GM12872 (cell line): ENCODE data around the gene ROBO2.

ENCODE experiments used
- TF ChIP-seq, protein P1 (sequence below): IDR thresholded peaks from 3 replicates; pipeline ENCODE4 v1.5.1; 2011; ENCODE audit warnings: low read depth, mild to moderate bottlenecking, low read length, moderate library complexity; ENCODE audit not compliant: insufficient read depth

The ROBO2 gene

DNA sequence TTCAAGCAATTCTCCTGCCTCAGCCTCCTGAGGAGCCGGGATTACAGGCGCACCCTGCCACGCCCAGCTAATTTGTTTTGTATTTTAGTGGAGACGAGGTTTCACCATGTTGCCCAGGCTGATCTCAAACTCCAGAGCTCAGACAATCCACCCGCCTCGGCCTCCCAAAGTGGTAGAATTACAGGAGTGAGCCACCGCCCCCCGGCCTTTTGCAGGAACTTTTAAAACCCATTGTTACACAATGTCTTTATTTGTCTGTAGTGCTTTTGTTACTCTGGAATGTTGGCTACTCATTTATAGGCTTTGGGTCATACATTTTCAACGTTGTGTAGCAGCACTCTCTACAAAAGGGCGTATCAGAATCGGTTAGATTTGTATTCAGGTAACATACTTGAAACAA, 499.1 kb downstream of the ROBO2 start:
- TF ChIP-seq, protein P1, sequence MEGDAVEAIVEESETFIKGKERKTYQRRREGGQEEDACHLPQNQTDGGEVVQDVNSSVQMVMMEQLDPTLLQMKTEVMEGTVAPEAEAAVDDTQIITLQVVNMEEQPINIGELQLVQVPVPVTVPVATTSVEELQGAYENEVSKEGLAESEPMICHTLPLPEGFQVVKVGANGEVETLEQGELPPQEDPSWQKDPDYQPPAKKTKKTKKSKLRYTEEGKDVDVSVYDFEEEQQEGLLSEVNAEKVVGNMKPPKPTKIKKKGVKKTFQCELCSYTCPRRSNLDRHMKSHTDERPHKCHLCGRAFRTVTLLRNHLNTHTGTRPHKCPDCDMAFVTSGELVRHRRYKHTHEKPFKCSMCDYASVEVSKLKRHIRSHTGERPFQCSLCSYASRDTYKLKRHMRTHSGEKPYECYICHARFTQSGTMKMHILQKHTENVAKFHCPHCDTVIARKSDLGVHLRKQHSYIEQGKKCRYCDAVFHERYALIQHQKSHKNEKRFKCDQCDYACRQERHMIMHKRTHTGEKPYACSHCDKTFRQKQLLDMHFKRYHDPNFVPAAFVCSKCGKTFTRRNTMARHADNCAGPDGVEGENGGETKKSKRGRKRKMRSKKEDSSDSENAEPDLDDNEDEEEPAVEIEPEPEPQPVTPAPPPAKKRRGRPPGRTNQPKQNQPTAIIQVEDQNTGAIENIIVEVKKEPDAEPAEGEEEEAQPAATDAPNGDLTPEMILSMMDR: no peak

DNA sequence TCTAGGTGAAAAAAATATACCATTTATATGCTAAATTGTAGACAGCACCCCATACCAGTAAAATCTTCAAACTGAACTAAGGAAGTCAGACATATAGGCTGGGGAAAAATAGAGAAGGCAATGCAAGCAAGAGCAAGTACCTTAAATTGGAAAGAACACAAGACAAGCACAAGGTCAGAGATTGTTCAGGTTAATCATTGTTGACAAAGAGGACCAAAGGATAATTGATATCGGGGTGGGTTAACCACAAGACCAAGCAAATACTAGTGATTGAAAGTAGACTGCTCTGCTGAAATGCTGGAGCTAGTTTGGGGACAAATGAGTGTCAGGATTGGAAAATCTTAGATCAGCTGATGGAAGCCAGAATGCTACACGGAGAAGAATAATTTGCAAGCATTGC, 499.8 kb downstream of the ROBO2 start:
- TF ChIP-seq, protein P1: no peak

DNA sequence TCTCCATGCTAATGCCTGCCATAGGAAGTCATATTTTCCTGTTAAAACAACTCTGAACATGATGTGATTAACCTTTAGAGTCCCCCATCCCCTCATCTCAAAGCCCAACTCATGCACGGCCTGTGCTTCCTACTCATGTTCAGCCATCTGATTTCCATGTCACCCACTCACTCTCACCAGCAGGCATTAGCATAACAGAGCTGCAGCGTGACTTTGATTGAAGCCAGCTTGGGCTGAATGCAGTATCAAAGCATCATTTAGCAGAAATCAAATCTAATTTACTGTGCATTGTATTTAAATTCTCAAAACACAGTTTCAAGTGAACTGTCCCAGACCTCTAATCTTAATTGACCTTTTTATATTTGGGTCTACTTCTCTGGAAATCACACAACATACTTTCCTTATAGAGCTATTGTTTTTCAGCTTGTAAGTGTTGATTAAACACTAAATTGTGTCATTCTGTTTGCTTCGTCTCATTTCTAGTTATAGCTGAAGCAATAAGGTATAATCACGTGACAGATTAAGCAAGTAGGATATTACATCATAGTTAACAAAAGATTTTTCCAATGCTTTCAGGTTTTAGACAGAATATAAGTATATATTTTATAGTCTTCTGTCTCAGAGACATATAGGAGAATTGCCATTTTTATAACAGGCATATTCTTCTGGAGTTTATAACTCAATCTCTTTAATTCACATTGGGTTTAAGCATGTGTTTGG, 501.5 kb downstream of the ROBO2 start:
- TF ChIP-seq, protein P1: no peak

DNA sequence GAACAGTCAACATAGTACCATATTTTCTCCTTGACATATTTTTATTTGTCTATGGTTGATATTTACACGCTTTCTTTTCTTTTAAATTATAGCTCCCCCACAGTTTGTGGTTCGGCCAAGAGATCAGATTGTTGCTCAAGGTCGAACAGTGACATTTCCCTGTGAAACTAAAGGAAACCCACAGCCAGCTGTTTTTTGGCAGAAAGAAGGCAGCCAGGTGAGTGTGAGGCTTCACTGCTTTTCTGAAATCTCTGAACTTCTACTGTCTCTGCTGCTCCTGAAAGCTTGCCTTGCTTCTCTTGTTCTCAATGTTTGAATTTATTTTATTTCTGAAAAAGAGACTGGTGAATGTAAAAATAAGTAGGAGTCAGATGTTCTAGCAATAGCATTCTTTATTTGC, 506.3 kb downstream of the ROBO2 start:
- TF ChIP-seq, protein P1: no peak

DNA sequence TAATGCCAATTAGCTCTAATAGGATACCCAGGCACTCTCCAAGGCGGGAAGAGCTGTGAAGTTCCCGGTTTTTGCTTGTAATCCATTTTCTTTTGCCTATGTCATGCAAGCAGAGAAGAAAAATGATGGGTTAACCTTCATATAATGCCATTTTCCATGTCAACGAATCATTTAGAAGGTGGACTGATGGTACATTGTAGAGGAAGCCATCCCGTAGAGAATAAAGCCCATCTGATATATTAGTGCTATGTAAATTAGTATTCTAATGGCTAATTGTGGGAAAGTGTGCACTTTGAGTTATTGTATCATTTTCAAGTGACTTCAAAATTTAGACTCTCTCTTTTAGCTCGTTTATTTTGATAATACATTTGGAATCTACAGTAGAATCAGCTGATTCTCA, 509.1 kb downstream of the ROBO2 start:
- TF ChIP-seq, protein P1: no peak

DNA sequence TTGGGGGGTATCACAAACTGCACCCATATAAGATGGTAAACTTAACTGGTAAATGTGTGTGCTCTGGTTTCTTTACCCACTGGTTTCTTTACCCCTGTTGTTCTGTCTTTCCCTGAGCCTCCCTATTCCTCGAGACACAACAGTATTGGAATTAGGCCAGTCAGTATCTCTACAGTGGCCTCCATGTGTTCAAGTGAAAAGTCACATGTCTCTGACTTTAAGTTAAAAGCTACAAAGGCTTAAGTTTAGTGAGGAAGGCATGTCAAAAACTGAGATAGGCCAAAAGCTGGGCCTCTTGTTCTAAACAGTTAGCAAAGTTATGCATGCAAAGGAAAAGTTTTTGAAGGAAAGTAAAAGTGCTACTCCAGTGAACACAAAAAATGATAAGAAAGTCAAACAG, 513.3 kb downstream of the ROBO2 start:
- TF ChIP-seq, protein P1: no peak

DNA sequence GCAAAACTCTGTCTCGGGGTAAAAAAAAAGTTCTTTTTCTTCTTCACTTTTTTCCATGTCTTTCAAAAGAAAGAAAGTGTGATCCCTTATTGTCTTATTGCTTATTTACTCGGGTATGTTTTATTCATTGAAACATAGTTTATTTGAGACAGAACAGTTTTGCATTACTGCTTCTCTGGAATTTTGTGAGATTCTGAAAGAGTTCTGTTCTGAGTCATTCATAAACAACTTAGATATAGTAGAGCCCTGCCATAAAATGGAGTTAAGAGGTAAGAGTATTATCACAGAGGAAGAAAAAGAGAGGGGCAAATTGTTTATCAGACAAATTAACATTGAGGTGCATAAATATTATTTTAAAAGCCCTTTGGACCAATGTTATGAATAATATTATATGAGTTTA, 522.2 kb downstream of the ROBO2 start:
- TF ChIP-seq, protein P1: no peak

DNA sequence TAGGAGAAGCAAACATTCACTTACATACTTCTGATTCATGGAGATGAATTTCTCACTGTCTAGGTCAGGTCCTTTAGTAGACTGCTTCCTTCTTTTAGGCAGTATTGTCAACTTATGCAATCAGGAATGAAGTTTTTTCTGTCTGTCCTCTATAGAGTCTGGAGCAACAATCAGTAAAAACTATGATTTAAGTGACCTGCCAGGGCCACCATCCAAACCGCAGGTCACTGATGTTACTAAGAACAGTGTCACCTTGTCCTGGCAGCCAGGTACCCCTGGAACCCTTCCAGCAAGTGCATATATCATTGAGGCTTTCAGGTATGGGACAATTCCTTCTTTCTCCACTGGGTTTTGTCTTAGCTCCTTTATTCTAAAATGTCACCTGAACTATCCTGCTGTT, 523.1 kb downstream of the ROBO2 start:
- TF ChIP-seq, protein P1: no peak
